CD14-positive monocyte (primary cell): ENCODE measurements around the gene SERINC2. TPM values are rescaled to one million over a fixed set of nuclear protein-coding genes. Genes with fewer than 3 reads are reported as not detected.

Experiments used
- DNase-seq, 3 donors: peaks; one replicate each; pipeline ENCODE4 v3.0.0-alpha.2; 2011 to 2022
- H2AFZ ChIP-seq: 2 replicates; pipeline ENCODE4 v1.6.0; 2012; ENCODE audit warnings: mild to moderate bottlenecking, low read depth, low read length, inconsistent platforms; ENCODE audit not compliant: insufficient read depth, poor library complexity, severe bottlenecking
- H3K27ac ChIP-seq, 2 donors: 1 replicate in 1 of 2; 2 replicates in 1 of 2; pipeline ENCODE4 v1.5.1; 2012 to 2013; ENCODE audit warnings: low read length in 2 of 2, control low read depth in 1 of 2, inconsistent platforms in 1 of 2, low read depth in 1 of 2, mild to moderate bottlenecking in 1 of 2
- H3K27me3 ChIP-seq, 2 donors: one replicate each; pipeline versions ENCODE4 v1.6.0 to v1.6.1; 2011 to 2013; ENCODE audit warnings: low read length in 2 of 2; ENCODE audit not compliant: control insufficient read depth in 2 of 2, insufficient read depth in 2 of 2
- H3K36me3 ChIP-seq, 2 donors: replicated peaks in 1 of 2; 1 replicate in 1 of 2; 2 replicates in 1 of 2; pipeline versions ENCODE4 v1.5.1 to v1.6.1; 2012 to 2013; ENCODE audit warnings: low read length in 2 of 2, control low read depth in 1 of 2, inconsistent platforms in 1 of 2, mild to moderate bottlenecking in 1 of 2; ENCODE audit not compliant: insufficient read depth in 2 of 2, control insufficient read depth in 1 of 2
- H3K4me1 ChIP-seq, 2 donors: 1 replicate in 1 of 2; 2 replicates in 1 of 2; pipeline versions ENCODE4 v1.5.1 to v1.6.1; 2012 to 2013; ENCODE audit warnings: low read length in 2 of 2, control low read depth in 1 of 2, inconsistent platforms in 1 of 2, mild to moderate bottlenecking in 1 of 2, moderate library complexity in 1 of 2; ENCODE audit not compliant: insufficient read depth in 2 of 2, control insufficient read depth in 1 of 2
- H3K4me2 ChIP-seq: replicated peaks from 2 replicates; pipeline ENCODE3; 2012; ENCODE audit warnings: low read length, moderate library complexity, mild to moderate bottlenecking; ENCODE audit not compliant: poor library complexity, severe bottlenecking; ENCODE audit errors: extremely low read depth
- H3K4me3 ChIP-seq, 3 experiments: fragments of 200-600 bp in 1 of 3; sonication (generic) in 1 of 3; replicated peaks in 1 of 3; 1 replicate in 2 of 3; 2 replicates in 1 of 3; pipeline ENCODE4 v1.5.1; 2011 to 2013; ENCODE audit warnings: low read length in 3 of 3, mild to moderate bottlenecking in 3 of 3, control low read depth in 2 of 3, low read depth in 2 of 3, inconsistent platforms in 1 of 3, moderate library complexity in 1 of 3
- H3K79me2 ChIP-seq: 2 replicates; pipeline ENCODE4 v1.6.0; 2012; ENCODE audit warnings: mild to moderate bottlenecking, control low read depth, inconsistent platforms, low read length, moderate library complexity; ENCODE audit not compliant: insufficient read depth
- H3K9ac ChIP-seq: 2 replicates; pipeline ENCODE4 v1.6.0; 2017; ENCODE audit warnings: low read length, mild to moderate bottlenecking; ENCODE audit not compliant: insufficient read depth, poor library complexity, severe bottlenecking
- H3K9me3 ChIP-seq, 2 donors: replicated peaks in 1 of 2; 1 replicate in 1 of 2; 2 replicates in 1 of 2; pipeline versions ENCODE4 v1.5.1 to v1.6.1; 2012 to 2013; ENCODE audit warnings: low read length in 2 of 2, control low read depth in 1 of 2; ENCODE audit not compliant: control insufficient read depth in 1 of 2, insufficient read depth in 1 of 2
- H4K20me1 ChIP-seq: 2 replicates; pipeline ENCODE4 v1.6.0; 2012; ENCODE audit warnings: mild to moderate bottlenecking, low read length, control low read depth, moderate library complexity; ENCODE audit not compliant: insufficient read depth
- H3K27ac Mint-ChIP-seq, 7 donors: one replicate each; pipeline ENCODE4 v1.8.0; 2020; ENCODE audit warnings: mild to moderate bottlenecking in 7 of 7, mixed read lengths in 7 of 7, moderate library complexity in 6 of 7, inconsistent platforms in 2 of 7
- H3K27me3 Mint-ChIP-seq, 3 donors: one replicate each; pipeline ENCODE4 v1.8.0; 2021 to 2022; ENCODE audit warnings: low read depth in 3 of 3, mild to moderate bottlenecking in 3 of 3, mixed read lengths in 3 of 3, moderate library complexity in 3 of 3, inconsistent platforms in 1 of 3
- H3K36me3 Mint-ChIP-seq, 2 donors: one replicate each; pipeline ENCODE4 v1.8.0; 2020; ENCODE audit warnings: mixed read lengths in 2 of 2, inconsistent platforms in 1 of 2, mild to moderate bottlenecking in 1 of 2
- H3K4me1 Mint-ChIP-seq: one replicate; pipeline ENCODE4 v1.8.0; 2020; ENCODE audit warnings: mild to moderate bottlenecking, mixed read lengths
- H3K4me3 Mint-ChIP-seq, 2 donors: one replicate each; pipeline ENCODE4 v1.8.0; 2020; ENCODE audit warnings: mild to moderate bottlenecking in 2 of 2, mixed read lengths in 2 of 2, moderate library complexity in 1 of 2
- H3K9me3 Mint-ChIP-seq, 7 donors: one replicate each; pipeline ENCODE4 v1.8.0; 2020 to 2022; ENCODE audit warnings: mixed read lengths in 7 of 7, mild to moderate bottlenecking in 6 of 7, moderate library complexity in 6 of 7, inconsistent platforms in 2 of 7
- WGBS: methylation state at CpG from one replicate; pipeline ENCODE4 v1.1.5; 2013; ENCODE audit warnings: missing lambda C conversion rate; ENCODE audit not compliant: insufficient coverage; 5-methylcytosine and 5-hydroxymethylcytosine counted together
- intact Hi-C, 2 donors: fragments of 100-400 bp; cut with micrococcal nuclease; formaldehyde crosslinking; loops; one replicate each; pipeline versions ENCODE4 v1.15.0 to v1.15.1; 2023
- polyA plus RNA-seq, 3 donors: library from polyadenylated mRNA; depleted of rRNA in 1 of 3; unstranded in 2 of 3; stranded (reverse) in 1 of 3; fragments of 300-500 nt in 2 of 3; fragments of >200 nt in 1 of 3; fragmentation: Illumina TruSeq in 2 of 3; gene quantifications; 1 replicate in 2 of 3; 2 replicates in 1 of 3; pipeline ENCODE4 v1.2.3, GENCODE V29; 2012 to 2021
- TF ChIP-seq, protein P1 (sequence below): fragments of 200-600 bp; IDR thresholded peaks from one replicate; pipeline ENCODE4 v1.8.0; 2022; ENCODE audit warnings: antibody characterized with exemption, mild to moderate bottlenecking

The SERINC2 gene
- polyA plus RNA-seq, 3 donors: 4.1 to 12.6 (median 7.8) TPM

DNA sequence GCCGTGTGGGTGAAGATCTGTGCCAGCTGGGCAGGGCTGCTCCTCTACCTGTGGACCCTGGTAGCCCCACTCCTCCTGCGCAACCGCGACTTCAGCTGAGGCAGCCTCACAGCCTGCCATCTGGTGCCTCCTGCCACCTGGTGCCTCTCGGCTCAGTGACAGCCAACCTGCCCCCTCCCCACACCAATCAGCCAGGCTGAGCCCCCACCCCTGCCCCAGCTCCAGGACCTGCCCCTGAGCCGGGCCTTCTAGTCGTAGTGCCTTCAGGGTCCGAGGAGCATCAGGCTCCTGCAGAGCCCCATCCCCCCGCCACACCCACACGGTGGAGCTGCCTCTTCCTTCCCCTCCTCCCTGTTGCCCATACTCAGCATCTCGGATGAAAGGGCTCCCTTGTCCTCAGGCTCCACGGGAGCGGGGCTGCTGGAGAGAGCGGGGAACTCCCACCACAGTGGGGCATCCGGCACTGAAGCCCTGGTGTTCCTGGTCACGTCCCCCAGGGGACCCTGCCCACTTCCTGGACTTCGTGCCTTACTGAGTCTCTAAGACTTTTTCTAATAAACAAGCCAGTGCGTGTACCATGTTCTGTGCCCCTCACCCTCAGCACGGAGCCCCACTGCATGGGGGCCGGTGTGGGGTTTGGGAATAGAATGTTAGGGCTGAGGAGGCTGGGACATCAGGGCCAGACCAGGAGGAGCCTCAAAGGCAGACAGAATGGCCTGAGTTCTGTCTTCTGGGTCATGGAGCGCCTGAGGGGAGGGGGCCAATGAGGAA is 21.3 kb downstream of the SERINC2 start:
- Mint-ChIP-seq H3K4me3 (no peak overlapping the region), H3K4me1 (no peaks in the 10 kb centered on the region), H3K27ac (peak overlapping the region in 1 of 7 donors; percentile 78), H3K9me3 (no peaks in the 10 kb centered on the region), H3K36me3 (peaks cover 0 to 3% of the 10 kb centered on the region in 2 donors), H3K27me3 (peaks cover 0 to 2% (median 2%) of the 10 kb centered on the region in 3 donors)
- no peaks in the 10 kb centered on the region for H3K4me1 ChIP-seq
- no peak overlapping the region for H2AFZ ChIP-seq
- H3K79me2 ChIP-seq: no peaks in the 10 kb centered on the region
- 86% methylated on average over 17 of the region's 21 CpGs for WGBS
- no peak overlapping the region for H3K9ac ChIP-seq
- TF ChIP-seq, protein P1, sequence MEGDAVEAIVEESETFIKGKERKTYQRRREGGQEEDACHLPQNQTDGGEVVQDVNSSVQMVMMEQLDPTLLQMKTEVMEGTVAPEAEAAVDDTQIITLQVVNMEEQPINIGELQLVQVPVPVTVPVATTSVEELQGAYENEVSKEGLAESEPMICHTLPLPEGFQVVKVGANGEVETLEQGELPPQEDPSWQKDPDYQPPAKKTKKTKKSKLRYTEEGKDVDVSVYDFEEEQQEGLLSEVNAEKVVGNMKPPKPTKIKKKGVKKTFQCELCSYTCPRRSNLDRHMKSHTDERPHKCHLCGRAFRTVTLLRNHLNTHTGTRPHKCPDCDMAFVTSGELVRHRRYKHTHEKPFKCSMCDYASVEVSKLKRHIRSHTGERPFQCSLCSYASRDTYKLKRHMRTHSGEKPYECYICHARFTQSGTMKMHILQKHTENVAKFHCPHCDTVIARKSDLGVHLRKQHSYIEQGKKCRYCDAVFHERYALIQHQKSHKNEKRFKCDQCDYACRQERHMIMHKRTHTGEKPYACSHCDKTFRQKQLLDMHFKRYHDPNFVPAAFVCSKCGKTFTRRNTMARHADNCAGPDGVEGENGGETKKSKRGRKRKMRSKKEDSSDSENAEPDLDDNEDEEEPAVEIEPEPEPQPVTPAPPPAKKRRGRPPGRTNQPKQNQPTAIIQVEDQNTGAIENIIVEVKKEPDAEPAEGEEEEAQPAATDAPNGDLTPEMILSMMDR: no peak
- no peak overlapping the region for H3K4me3 ChIP-seq
- intact Hi-C loops: no loop called here
- no peaks in the 10 kb centered on the region for H3K36me3 ChIP-seq
- DNase-seq: no peak
- no peaks in the 10 kb centered on the region for H4K20me1 ChIP-seq
- no peaks in the 10 kb centered on the region for H3K27me3 ChIP-seq
- H3K27ac ChIP-seq: no peak overlapping the region
- H3K4me2 ChIP-seq: no peak overlapping the region
- no peaks in the 10 kb centered on the region for H3K9me3 ChIP-seq

DNA sequence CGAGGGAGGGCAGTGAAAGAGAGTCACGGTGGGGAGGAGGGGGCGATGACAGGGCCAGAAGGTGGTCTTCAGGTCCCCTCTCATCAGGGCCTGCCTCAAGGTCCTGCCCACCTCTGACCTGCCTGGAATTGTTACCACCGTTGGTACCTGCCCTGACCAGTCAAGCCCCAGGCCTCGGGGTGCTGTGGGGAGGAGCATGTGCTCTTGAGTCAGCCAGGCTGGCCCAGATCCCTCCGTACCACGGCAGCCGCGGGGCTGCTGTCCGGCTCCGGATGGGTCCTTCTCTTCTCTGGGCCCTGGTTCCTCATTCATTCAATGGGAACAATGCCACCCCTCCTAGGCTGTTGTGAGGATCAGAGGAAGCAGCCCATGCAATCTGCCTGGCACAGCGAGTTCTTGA is 22.0 kb downstream of the SERINC2 start:
- TF ChIP-seq, protein P1: no peak
- no peak overlapping the region for H3K27ac Mint-ChIP-seq
- Histone ChIP-seq H3K79me2 (no peaks in the 10 kb centered on the region), H3K9me3 (no peaks in the 10 kb centered on the region), H3K4me3 (no peak overlapping the region), H3K4me2 (no peak overlapping the region), H3K27me3 (no peaks in the 10 kb centered on the region), H4K20me1 (no peaks in the 10 kb centered on the region), H2AFZ (no peak overlapping the region), H3K4me1 (no peaks in the 10 kb centered on the region), H3K36me3 (no peaks in the 10 kb centered on the region), H3K27ac (no peak overlapping the region), H3K9ac (no peak overlapping the region)
- no peak for DNase-seq
- peaks cover 0 to 2% (median 2%) of the 10 kb centered on the region in 3 donors for H3K27me3 Mint-ChIP-seq
- H3K36me3 Mint-ChIP-seq: no peaks in the 10 kb centered on the region
- H3K4me3 Mint-ChIP-seq: no peak overlapping the region
- 89% methylated on average over 4 of the region's 12 CpGs for WGBS
- no peaks in the 10 kb centered on the region for H3K4me1 Mint-ChIP-seq
- intact Hi-C loops: no loop called here
- no peaks in the 10 kb centered on the region for H3K9me3 Mint-ChIP-seq
